GM19193 (cell line): ENCODE measurements around the gene EFHD2.

ENCODE experiments used
- POLR2A ChIP-seq: IDR thresholded peaks from 4 replicates; pipeline ENCODE4 v1.6.1; 2011; ENCODE audit not compliant: insufficient read depth, insufficient read length; ENCODE audit errors: extremely low read depth

The EFHD2 gene

GRCh38 chr1:15417059-15417934, 7.6 kb downstream of the EFHD2 start:
- no peak for TF ChIP-seq POLR2A

GRCh38 chr1:15418806-15419515, 9.3 kb downstream of the EFHD2 start:
- no peak for TF ChIP-seq POLR2A

GRCh38 chr1:15420853-15421465, 11.3 kb downstream of the EFHD2 start:
- TF ChIP-seq POLR2A, result no peak

- no peak for TF ChIP-seq POLR2A
These were observed 13.2 kb downstream of the EFHD2 start for GRCh38 chr1:15422871-15423270.

- TF ChIP-seq POLR2A, result no peak
These were observed 13.8 kb downstream of the EFHD2 start for GRCh38 chr1:15423355-15424077.

GRCh38 chr1:15424146-15424667, 14.5 kb downstream of the EFHD2 start:
- TF ChIP-seq POLR2A, result no peak

- TF ChIP-seq POLR2A, result no peak
These were observed 15.3 kb downstream of the EFHD2 start for GRCh38 chr1:15424981-15425380.

GRCh38 chr1:15425521-15425920, 15.8 kb downstream of the EFHD2 start:
- no peak for TF ChIP-seq POLR2A

- no peak for TF ChIP-seq POLR2A
These were observed 16.3 kb downstream of the EFHD2 start for GRCh38 chr1:15425958-15426357.

GRCh38 chr1:15426492-15427279, 17.0 kb downstream of the EFHD2 start:
- no peak for TF ChIP-seq POLR2A

- TF ChIP-seq POLR2A, result no peak
These were observed 17.6 kb downstream of the EFHD2 start for GRCh38 chr1:15427280-15427666.

GRCh38 chr1:15428815-15429435, 19.2 kb downstream of the EFHD2 start:
- TF ChIP-seq POLR2A, result no peak

- no peak for TF ChIP-seq POLR2A
These were observed 20.0 kb downstream of the EFHD2 start for GRCh38 chr1:15429701-15430149.
